Gastroesophageal sphincter (tissue), 3 donors: ENCODE results near the gene LRRC8B.

Experiments
- EP300 ChIP-seq: sonication (generic); formaldehyde crosslinking; IDR thresholded peaks from one replicate; pipeline ENCODE4 v1.6.1; 2017; ENCODE audit warnings: antibody characterized with exemption, mild to moderate bottlenecking
- POLR2A ChIP-seq, 2 donors: fragments of 450-650 bp; IDR thresholded peaks; one replicate each; pipeline ENCODE4 v1.6.1; 2017; ENCODE audit warnings: antibody characterized with exemption in 2 of 2, mild to moderate bottlenecking in 2 of 2, moderate library complexity in 1 of 2
- POLR2AphosphoS5 ChIP-seq: sonication (generic); formaldehyde crosslinking; IDR thresholded peaks from one replicate; pipeline ENCODE4 v1.6.1; 2017; ENCODE audit warnings: antibody characterized with exemption
- TF ChIP-seq, protein P1 (sequence below), 4 experiments: fragments of 200-600 bp in 2 of 4; fragments of 450-650 bp in 2 of 4; sonication (generic) in 1 of 4; IDR thresholded peaks; one replicate each; pipeline ENCODE4 v1.5.1; 2017 to 2019; ENCODE audit warnings: antibody characterized with exemption in 4 of 4, mild to moderate bottlenecking in 2 of 4, moderate library complexity in 2 of 4

DNA sequence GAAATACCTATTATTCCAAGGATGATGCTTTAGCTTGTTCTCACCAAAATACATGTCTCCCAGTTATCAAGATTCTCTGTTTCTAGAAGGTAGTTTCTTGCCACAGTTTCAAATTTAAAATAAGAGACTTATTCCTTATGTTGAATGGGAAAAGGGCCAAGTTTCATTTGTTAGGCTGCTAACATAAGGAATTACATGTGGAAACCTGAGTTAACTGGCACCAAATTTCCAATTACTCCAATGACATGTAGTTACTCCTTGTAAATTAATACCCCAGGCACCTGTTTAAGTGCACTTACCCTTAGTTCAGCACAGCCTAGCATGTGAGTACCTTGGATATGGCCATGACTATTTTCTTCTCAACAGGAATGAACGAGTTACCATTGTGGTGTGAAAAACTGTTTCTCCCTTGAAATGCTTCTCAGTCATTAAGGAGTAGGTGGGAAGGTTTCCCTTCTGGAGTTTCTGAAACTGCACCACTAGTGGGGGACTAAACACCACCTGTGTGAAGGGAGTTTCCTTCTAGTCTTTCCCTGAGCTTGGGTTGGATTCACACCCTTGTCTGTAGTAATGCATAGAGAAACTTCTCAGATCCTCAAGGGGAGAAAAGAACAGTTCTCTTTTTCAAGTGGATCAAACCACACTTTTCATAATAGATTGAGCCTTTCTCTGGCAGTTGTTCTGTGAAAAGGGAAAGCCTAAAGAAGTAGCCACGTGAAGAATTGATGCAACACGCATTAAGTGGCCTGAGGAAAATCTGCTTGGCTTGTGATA, 76.0 kb downstream of the LRRC8B start:
- TF ChIP-seq, protein P1, sequence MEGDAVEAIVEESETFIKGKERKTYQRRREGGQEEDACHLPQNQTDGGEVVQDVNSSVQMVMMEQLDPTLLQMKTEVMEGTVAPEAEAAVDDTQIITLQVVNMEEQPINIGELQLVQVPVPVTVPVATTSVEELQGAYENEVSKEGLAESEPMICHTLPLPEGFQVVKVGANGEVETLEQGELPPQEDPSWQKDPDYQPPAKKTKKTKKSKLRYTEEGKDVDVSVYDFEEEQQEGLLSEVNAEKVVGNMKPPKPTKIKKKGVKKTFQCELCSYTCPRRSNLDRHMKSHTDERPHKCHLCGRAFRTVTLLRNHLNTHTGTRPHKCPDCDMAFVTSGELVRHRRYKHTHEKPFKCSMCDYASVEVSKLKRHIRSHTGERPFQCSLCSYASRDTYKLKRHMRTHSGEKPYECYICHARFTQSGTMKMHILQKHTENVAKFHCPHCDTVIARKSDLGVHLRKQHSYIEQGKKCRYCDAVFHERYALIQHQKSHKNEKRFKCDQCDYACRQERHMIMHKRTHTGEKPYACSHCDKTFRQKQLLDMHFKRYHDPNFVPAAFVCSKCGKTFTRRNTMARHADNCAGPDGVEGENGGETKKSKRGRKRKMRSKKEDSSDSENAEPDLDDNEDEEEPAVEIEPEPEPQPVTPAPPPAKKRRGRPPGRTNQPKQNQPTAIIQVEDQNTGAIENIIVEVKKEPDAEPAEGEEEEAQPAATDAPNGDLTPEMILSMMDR (IDR thresholded peaks at IDR 0.05): no peak
- no peak for TF ChIP-seq POLR2A (IDR thresholded peaks at IDR 0.05)
- no peak for TF ChIP-seq EP300
- no peak for TF ChIP-seq POLR2AphosphoS5
